A549 treated with AZD9567 at 1 μM for 4 hours (cell line): ENCODE data around the gene PLXNC1. TPM values are rescaled to one million over a fixed set of nuclear protein-coding genes. Genes with fewer than 3 reads are reported as not detected.

Experiments
- total RNA-seq: library from RNA; stranded (reverse); fragments of 200-300 nt; extraction: Qiagen RNA extraction; gene quantifications from 5 replicates; pipeline ENCODE4 v1.2.3, GENCODE V29; 2022; ENCODE audit not compliant: insufficient read depth

Gene PLXNC1
- total RNA-seq: 0.05 to 0.10 TPM (median 0.05 TPM) in 4 of 5 replicates, not detected in the other

GRCh38 chr12:94147991-94148738, at the start of gene PLXNC1:
TSS of gene PLXNC1 (plus strand) at chr12:94148577. CDS start at chr12:94148972, 395 bp downstream.

